ENCODE data around the gene FBLN2.
"Not testable (repeated sequence)": the region's sequence is repeated elsewhere in the genome, so short reads cannot be mapped to it uniquely, and the experiment has no call there.

The FBLN2 gene

GRCh38 chr3:13548696-13549622 is at the start of gene FBLN2:
Gene FBLN2, plus strand, starts transcription at chr3:13549125. Its CDS starts 21,231 bp downstream, at chr3:13570356.
- no peak for DNase-seq (ENCODE audit: low read depth)
- H3K4me3 ChIP-seq (ENCODE audit: low read depth, low read length) = peak within 1 kb of the TSS; percentile 40

GRCh38 chr3:13499246-13499645 is 49.7 kb upstream of the FBLN2 start:
- H3K4me3 ChIP-seq (ENCODE audit: low read depth, low read length); DNase-seq (ENCODE audit: low read depth): not testable (repeated sequence)

- no peak overlapping the region for H3K4me3 ChIP-seq (ENCODE audit: low read depth, low read length)
- no peak for DNase-seq (ENCODE audit: low read depth)
Measured at GRCh38 chr3:13500133-13500885, 48.6 kb upstream of the FBLN2 start.

- H3K4me3 ChIP-seq (ENCODE audit: low read depth, low read length) = no peak overlapping the region
- DNase-seq (ENCODE audit: low read depth) = no peak
Measured at GRCh38 chr3:13501056-13501455, 47.9 kb upstream of the FBLN2 start.

GRCh38 chr3:13501521-13501920 is 47.4 kb upstream of the FBLN2 start:
- H3K4me3 ChIP-seq (ENCODE audit: low read depth, low read length) = no peak overlapping the region
- DNase-seq (ENCODE audit: low read depth) = no peak

GRCh38 chr3:13501958-13502790 is 46.8 kb upstream of the FBLN2 start:
- no peak for DNase-seq (ENCODE audit: low read depth)
- H3K4me3 ChIP-seq (ENCODE audit: low read depth, low read length) = no peak overlapping the region

GRCh38 chr3:13502791-13503060 is 46.2 kb upstream of the FBLN2 start:
- H3K4me3 ChIP-seq (ENCODE audit: low read depth, low read length) = no peak overlapping the region
- no peak for DNase-seq (ENCODE audit: low read depth)

GRCh38 chr3:13504161-13504831 is 44.6 kb upstream of the FBLN2 start:
- no peak overlapping the region for H3K4me3 ChIP-seq (ENCODE audit: low read depth, low read length)
- no peak for DNase-seq (ENCODE audit: low read depth)

- H3K4me3 ChIP-seq (ENCODE audit: low read depth, low read length) = no peak overlapping the region
- DNase-seq (ENCODE audit: low read depth) = no peak
Measured at GRCh38 chr3:13505147-13506130, 43.5 kb upstream of the FBLN2 start.

- H3K4me3 ChIP-seq (ENCODE audit: low read depth, low read length) = no peak overlapping the region
- no peak for DNase-seq (ENCODE audit: low read depth)
Measured at GRCh38 chr3:13506239-13506638, 42.7 kb upstream of the FBLN2 start.

- H3K4me3 ChIP-seq (ENCODE audit: low read depth, low read length) = no peak overlapping the region
- no peak for DNase-seq (ENCODE audit: low read depth)
Measured at GRCh38 chr3:13506680-13507079, 42.2 kb upstream of the FBLN2 start.

- no peak overlapping the region for H3K4me3 ChIP-seq (ENCODE audit: low read depth, low read length)
- DNase-seq (ENCODE audit: low read depth) = no peak
Measured at GRCh38 chr3:13507247-13507569, 41.7 kb upstream of the FBLN2 start.

- H3K4me3 ChIP-seq (ENCODE audit: low read depth, low read length) = no peak overlapping the region
- no peak for DNase-seq (ENCODE audit: low read depth)
Measured at GRCh38 chr3:13507570-13508339, 41.2 kb upstream of the FBLN2 start.

GRCh38 chr3:13508496-13508895 is 40.4 kb upstream of the FBLN2 start:
- no peak overlapping the region for H3K4me3 ChIP-seq (ENCODE audit: low read depth, low read length)
- DNase-seq (ENCODE audit: low read depth) = no peak

GRCh38 chr3:13509059-13509815 is 39.7 kb upstream of the FBLN2 start:
- DNase-seq (ENCODE audit: low read depth) = no peak
- H3K4me3 ChIP-seq (ENCODE audit: low read depth, low read length) = no peak overlapping the region

GRCh38 chr3:13509816-13510192 is 39.1 kb upstream of the FBLN2 start:
- DNase-seq (ENCODE audit: low read depth) = no peak
- H3K4me3 ChIP-seq (ENCODE audit: low read depth, low read length) = no peak overlapping the region

GRCh38 chr3:13512451-13512850 is 36.5 kb upstream of the FBLN2 start:
- no peak overlapping the region for H3K4me3 ChIP-seq (ENCODE audit: low read depth, low read length)
- no peak for DNase-seq (ENCODE audit: low read depth)

Measured in skeletal muscle cell (primary cell).